NOMO-1 treated with DMSO at 0.1 percent for 48 hours (cell line): ENCODE results near the gene ARV1.

Source experiments
- DNase-seq: peaks from one replicate; lab custom pipeline; 2025; ENCODE audit not compliant: unreplicated experiment; lab: John Stamatoyannopoulos, UW

The ARV1 gene

GRCh38 chr1:230978491-230979388 is at the start of gene ARV1, which contains the start of gene TTC13:
Gene ARV1 (plus strand): TSS chr1:230979094. CDS start chr1:230979106, 12 bp downstream.
Gene TTC13 (minus strand): TSS chr1:230978861. CDS start chr1:230978830, 31 bp downstream.
- DNase-seq = peak; percentile 99

- no peak for DNase-seq
Measured at GRCh38 chr1:230930986-230931385, 47.9 kb upstream of the ARV1 start.

GRCh38 chr1:230935852-230936251 is 43.0 kb upstream of the ARV1 start:
- DNase-seq = no peak

- DNase-seq = no peak
Measured at GRCh38 chr1:230936475-230936874, 42.4 kb upstream of the ARV1 start.

- DNase-seq = no peak
Measured at GRCh38 chr1:230937371-230937770, 41.5 kb upstream of the ARV1 start.

GRCh38 chr1:230938924-230939368 is 39.9 kb upstream of the ARV1 start:
- no peak for DNase-seq

- DNase-seq = no peak
Measured at GRCh38 chr1:230939806-230940489, 38.9 kb upstream of the ARV1 start.

GRCh38 chr1:230940848-230941247 is 38.0 kb upstream of the ARV1 start:
- DNase-seq = no peak

- no peak for DNase-seq
Measured at GRCh38 chr1:230943048-230943593, 35.8 kb upstream of the ARV1 start.

- no peak for DNase-seq
Measured at GRCh38 chr1:230948301-230948700, 30.6 kb upstream of the ARV1 start.

- DNase-seq = no peak
Measured at GRCh38 chr1:230948903-230949302, 30.0 kb upstream of the ARV1 start.

- no peak for DNase-seq
Measured at GRCh38 chr1:230950404-230950803, 28.5 kb upstream of the ARV1 start.

- no peak for DNase-seq
Measured at GRCh38 chr1:230957580-230957989, 21.3 kb upstream of the ARV1 start.

GRCh38 chr1:230958370-230958769 is 20.5 kb upstream of the ARV1 start:
- no peak for DNase-seq

- DNase-seq = no peak
Measured at GRCh38 chr1:230964896-230965295, 14.0 kb upstream of the ARV1 start.

GRCh38 chr1:230965535-230965934 is 13.4 kb upstream of the ARV1 start:
- no peak for DNase-seq

- no peak for DNase-seq
Measured at GRCh38 chr1:230966358-230966873, 12.5 kb upstream of the ARV1 start.

GRCh38 chr1:230970432-230970831 is 8.5 kb upstream of the ARV1 start:
- no peak for DNase-seq

- DNase-seq = no peak
Measured at GRCh38 chr1:230971771-230972170, 7.1 kb upstream of the ARV1 start.

- DNase-seq = peak; percentile 93
Measured at GRCh38 chr1:230972855-230973271, 6.0 kb upstream of the ARV1 start.

- DNase-seq = no peak
Measured at GRCh38 chr1:230975636-230976035, 3.3 kb upstream of the ARV1 start.
